Naive thymus-derived CD8-positive, alpha-beta T cell (primary cell): ENCODE results near the gene LCN9. TPM values are rescaled to one million over a fixed set of nuclear protein-coding genes. Genes with fewer than 3 reads are reported as not detected.

Experiments used
- ATAC-seq, 2 donors: fragments of 150-1000 bp; cut with Tn5 transposase in 1 of 2; sonication (Bioruptor Pico), chemical (Tn5 transposase) in 1 of 2; 1 replicate in 1 of 2; 2 replicates in 1 of 2; pipeline ENCODE4 v1.10.0; 2021; ENCODE audit warnings: mild to moderate bottlenecking in 2 of 2, moderate library complexity in 2 of 2
- POLR2A ChIA-PET: fragments of 350-600 bp; sonication (Branson Sonifier 250); formaldehyde crosslinking; loops from one replicate; lab custom pipeline; 2021; ENCODE audit warnings: antibody characterized with exemption; lab: Charles Lee
- DNase-seq, 10 donors: peaks; one replicate each; pipeline versions ENCODE4 v3.0.0 to v3.0.0-alpha.2; 2020 to 2022
- H3K27ac Mint-ChIP-seq, 10 donors: one replicate each; pipeline ENCODE4 v1.8.0; 2020 to 2022; ENCODE audit warnings: mild to moderate bottlenecking in 10 of 10, mixed read lengths in 10 of 10, moderate library complexity in 4 of 10, inconsistent platforms in 1 of 10
- H3K27me3 Mint-ChIP-seq, 5 donors: one replicate each; pipeline ENCODE4 v1.8.0; 2021 to 2022; ENCODE audit warnings: mixed read lengths in 5 of 5
- H3K36me3 Mint-ChIP-seq, 3 donors: one replicate each; pipeline ENCODE4 v1.8.0; 2020 to 2022; ENCODE audit warnings: mixed read lengths in 3 of 3, mild to moderate bottlenecking in 2 of 3, inconsistent platforms in 1 of 3
- H3K4me1 Mint-ChIP-seq, 4 donors: one replicate each; pipeline ENCODE4 v1.8.0; 2021 to 2022; ENCODE audit warnings: mixed read lengths in 4 of 4
- H3K4me3 Mint-ChIP-seq, 10 donors: one replicate each; pipeline ENCODE4 v1.8.0; 2020 to 2022; ENCODE audit warnings: mild to moderate bottlenecking in 10 of 10, mixed read lengths in 10 of 10, moderate library complexity in 6 of 10, inconsistent platforms in 1 of 10
- H3K9me3 Mint-ChIP-seq, 9 donors: one replicate each; pipeline ENCODE4 v1.8.0; 2020 to 2022; ENCODE audit warnings: mixed read lengths in 9 of 9, mild to moderate bottlenecking in 3 of 9, inconsistent platforms in 1 of 9, moderate library complexity in 1 of 9
- polyA plus RNA-seq, 3 donors: library from polyadenylated mRNA; unstranded; fragments of 300-500 nt; fragmentation: Illumina TruSeq; gene quantifications; one replicate each; pipeline ENCODE4 v1.2.3, GENCODE V29; 2021
- total RNA-seq, 8 experiments: library from RNA in 2 of 8; stranded (reverse) in 2 of 8; gene quantifications; one replicate each; pipeline ENCODE4 v1.2.3 and lab custom pipeline; 2021 to 2026

LCN9 gene
- total and polyA plus RNA-seq, 5 experiments from 2014 or later = not detected

DNA sequence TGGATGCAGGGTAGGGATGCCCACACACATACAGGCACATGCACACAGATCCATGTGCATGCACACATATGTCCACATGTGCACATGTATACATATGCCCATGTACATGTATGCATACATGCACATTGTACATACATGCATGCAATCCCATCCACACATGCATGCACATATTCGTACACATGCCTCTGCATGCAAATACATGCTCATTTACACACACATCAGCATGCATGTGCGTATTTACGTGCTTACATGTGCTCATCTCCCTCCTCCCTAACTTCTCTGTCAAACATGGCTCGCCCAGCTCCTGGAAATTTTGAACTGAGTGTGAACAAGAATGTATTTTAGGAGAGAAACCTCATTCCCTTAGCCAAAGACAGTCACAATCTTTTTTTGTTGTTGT, 45.1 kb downstream of the LCN9 start:
- no peak for DNase-seq
- Mint-ChIP-seq H3K27ac (no peak overlapping the region), H3K4me3 (no peak overlapping the region), H3K4me1 (no peaks in the 10 kb centered on the region), H3K9me3 (no peaks in the 10 kb centered on the region), H3K27me3 (peaks cover 2 to 55% (median 11%) of the 10 kb centered on the region in 5 donors), H3K36me3 (no peaks in the 10 kb centered on the region)
- no peak for ATAC-seq
- POLR2A ChIA-PET = no interaction called here

GRCh38 chr9:135711391-135711790, 48.3 kb downstream of the LCN9 start:
- peaks cover 7 to 64% (median 14%) of the 10 kb centered on the region in 5 donors for H3K27me3 Mint-ChIP-seq
- POLR2A ChIA-PET = no interaction called here
- ATAC-seq = no peak

GRCh38 chr9:135711881-135712280, 48.8 kb downstream of the LCN9 start:
- ATAC-seq = no peak
- Mint-ChIP-seq H3K4me3 (peak overlapping the region in 1 of 10 donors; percentile 29), H3K9me3 (no peaks in the 10 kb centered on the region), H3K4me1 (peaks cover 0 to 3% (median 1%) of the 10 kb centered on the region in 4 donors), H3K27ac (no peak overlapping the region), H3K36me3 (peaks cover 0 to 3% (median 0%) of the 10 kb centered on the region in 3 donors), H3K27me3 (peaks cover 10 to 69% (median 19%) of the 10 kb centered on the region in 5 donors)
- no peak for DNase-seq
- POLR2A ChIA-PET = no interaction called here

More at GRCh38 chr9:135711391-135711790, 48.3 kb downstream of the LCN9 start:
- peaks cover 0 to 3% (median 1%) of the 10 kb centered on the region in 4 donors for H3K4me1 Mint-ChIP-seq
- H3K36me3 Mint-ChIP-seq = peaks cover 0 to 3% (median 0%) of the 10 kb centered on the region in 3 donors
- no peak overlapping the region for H3K4me3 Mint-ChIP-seq
- H3K27ac Mint-ChIP-seq = no peak overlapping the region
- H3K9me3 Mint-ChIP-seq = no peaks in the 10 kb centered on the region
- no peak for DNase-seq

DNA sequence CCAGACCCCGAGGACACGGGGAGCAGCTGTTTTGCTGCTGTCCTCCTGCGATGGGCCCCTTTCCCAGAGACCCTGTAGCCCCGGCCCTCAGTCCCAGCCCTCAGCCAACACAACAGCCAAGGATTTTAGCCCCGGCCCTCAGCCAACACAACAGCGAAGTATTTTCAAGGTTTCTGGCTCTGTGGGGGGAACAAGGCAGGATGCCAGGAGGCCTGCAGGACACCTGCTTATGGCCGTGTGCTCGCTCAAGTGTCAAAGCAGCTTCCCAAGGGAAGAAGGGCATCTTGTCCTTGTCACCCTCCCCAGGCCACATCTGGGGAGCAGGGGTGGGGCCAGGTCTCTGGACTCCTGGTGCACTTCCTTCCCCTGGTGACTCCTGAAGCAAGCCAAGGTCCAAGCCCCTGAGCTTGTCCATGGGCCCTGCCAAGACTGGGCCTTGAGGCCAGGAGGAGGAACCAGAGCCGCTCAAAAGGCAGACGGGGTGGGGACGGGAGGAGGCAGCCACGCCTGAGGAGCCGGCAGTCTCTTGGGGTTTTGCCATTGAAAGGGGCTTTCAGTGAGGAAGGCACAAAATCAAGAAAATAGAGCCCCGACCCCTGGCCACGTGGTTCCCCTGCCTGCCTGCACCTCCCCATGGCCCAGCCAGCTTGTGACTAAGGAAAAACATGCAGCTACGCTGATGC, 49.6 kb downstream of the LCN9 start:
- DNase-seq (no peak), ATAC-seq (no peak)
- H3K9me3 Mint-ChIP-seq = no peaks in the 10 kb centered on the region
- peaks cover 12 to 76% (median 25%) of the 10 kb centered on the region in 5 donors for H3K27me3 Mint-ChIP-seq
- H3K4me1 Mint-ChIP-seq = peaks cover 0 to 3% (median 1%) of the 10 kb centered on the region in 4 donors
- H3K4me3 Mint-ChIP-seq = no peak overlapping the region
- POLR2A ChIA-PET = no interaction called here
- H3K36me3 Mint-ChIP-seq = peaks cover 0 to 3% (median 0%) of the 10 kb centered on the region in 3 donors
- H3K27ac Mint-ChIP-seq = no peak overlapping the region

DNA sequence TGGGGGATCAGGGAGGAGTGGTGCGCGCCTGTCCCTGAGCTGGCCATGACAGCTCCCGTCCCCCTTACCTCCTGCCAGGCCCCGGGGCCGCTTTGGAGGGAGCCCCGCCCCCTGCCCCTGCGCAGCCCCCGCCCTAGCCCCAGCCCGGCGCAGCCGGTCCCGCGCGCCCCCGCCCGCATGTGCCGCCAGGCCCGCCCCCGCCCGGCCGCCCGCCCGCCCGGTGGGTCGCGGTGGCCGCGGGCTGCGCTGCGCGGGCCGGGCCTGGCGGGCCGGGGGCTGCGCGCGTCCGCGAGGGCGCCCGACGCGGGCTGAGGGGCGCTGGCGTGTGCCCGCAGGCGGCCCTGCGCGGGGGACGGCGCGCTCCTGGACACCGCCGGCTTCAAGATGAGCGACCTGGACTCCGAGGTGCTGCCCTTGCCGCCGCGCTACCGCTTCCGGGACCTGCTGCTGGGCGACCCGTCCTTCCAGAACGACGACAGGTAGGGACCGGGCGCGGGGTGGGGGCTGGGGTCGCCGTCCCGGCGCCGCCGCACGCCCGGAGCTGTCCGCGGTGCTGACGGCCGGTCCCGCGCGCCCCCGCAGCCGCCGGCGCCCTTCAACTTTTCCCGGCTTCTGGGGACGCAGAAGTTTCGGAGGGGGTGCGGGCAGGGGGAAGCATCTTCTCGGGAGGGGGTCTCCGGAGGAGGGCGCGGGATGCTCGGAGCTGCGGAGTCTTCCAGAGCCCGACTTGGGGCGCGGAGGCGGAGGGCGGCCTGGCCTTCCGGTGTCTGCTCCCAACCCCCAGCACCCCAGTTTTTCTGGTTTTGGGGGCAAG, 51.3 kb downstream of the LCN9 start:
- H3K9me3 Mint-ChIP-seq = no peaks in the 10 kb centered on the region
- DNase-seq (no peak), ATAC-seq (no peak)
- H3K36me3 Mint-ChIP-seq = peaks cover 0 to 3% (median 0%) of the 10 kb centered on the region in 3 donors
- peaks cover 14 to 72% (median 30%) of the 10 kb centered on the region in 5 donors for H3K27me3 Mint-ChIP-seq
- peaks cover 0 to 3% (median 1%) of the 10 kb centered on the region in 4 donors for H3K4me1 Mint-ChIP-seq
- no peak overlapping the region for H3K27ac Mint-ChIP-seq
- POLR2A ChIA-PET = no interaction called here
- H3K4me3 Mint-ChIP-seq = peak overlapping the region in 3 of 10 donors; percentile 29 to 43 (median 32)

DNA sequence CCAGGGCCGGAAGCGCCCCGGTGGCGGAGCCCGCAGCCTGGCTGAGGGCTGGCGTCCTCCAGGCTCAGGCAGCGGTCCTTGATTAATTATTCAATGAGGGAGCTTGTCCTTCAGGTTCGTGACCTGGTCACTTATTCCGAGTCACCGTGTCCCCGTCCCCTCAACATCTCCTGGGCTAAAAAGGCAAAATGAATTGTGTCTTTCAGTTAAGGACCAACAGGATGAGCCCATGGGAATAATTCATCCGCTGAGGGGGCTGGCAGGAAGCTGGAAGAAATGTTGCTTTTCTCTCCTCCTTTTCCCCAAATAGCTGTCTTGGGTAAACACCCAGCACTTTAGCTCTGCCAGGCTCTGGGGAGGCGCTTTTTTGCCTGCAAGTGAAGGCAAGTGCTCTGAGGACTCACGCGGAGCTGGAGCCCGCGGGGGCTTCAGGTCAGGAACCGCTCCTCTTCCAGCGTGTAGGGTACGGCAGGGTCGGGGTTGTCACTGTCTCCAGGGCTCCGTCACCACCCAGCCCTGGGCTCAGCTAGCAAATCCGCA, 52.0 kb downstream of the LCN9 start:
- H3K27ac Mint-ChIP-seq = peak overlapping the region in 1 of 10 donors; percentile 34
- POLR2A ChIA-PET = no interaction called here
- DNase-seq = no peak
- peaks cover 0 to 3% (median 0%) of the 10 kb centered on the region in 3 donors for H3K36me3 Mint-ChIP-seq
- H3K4me1 Mint-ChIP-seq = peaks cover 0 to 3% (median 1%) of the 10 kb centered on the region in 4 donors
- no peak for ATAC-seq
- H3K9me3 Mint-ChIP-seq = no peaks in the 10 kb centered on the region
- H3K27me3 Mint-ChIP-seq = peaks cover 14 to 66% (median 30%) of the 10 kb centered on the region in 5 donors
- peak overlapping the region in 3 of 10 donors; percentile 23 to 43 (median 29) for H3K4me3 Mint-ChIP-seq

DNA sequence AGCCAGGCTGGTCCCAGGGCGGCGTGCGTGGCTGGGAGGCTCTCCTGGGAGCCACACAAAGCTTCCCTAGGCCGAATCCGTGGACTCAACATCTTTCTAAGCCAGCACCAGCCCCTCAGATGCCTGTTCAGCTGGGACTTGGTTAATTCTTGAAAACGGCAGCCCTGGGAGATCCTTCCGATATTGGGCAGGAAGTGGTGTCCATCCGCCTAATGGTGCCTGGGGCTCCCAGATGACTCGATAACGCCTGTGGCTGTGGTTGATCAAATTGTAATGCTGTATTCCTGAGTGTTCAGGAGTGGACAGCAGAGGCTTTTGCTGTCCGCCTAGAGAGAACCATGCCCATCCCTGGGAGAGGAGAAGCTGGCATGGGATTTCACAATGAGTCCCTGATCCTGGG, 52.9 kb downstream of the LCN9 start:
- DNase-seq = no peak
- Mint-ChIP-seq H3K27me3 (peaks cover 14 to 56% (median 30%) of the 10 kb centered on the region in 5 donors), H3K9me3 (no peaks in the 10 kb centered on the region), H3K27ac (no peak overlapping the region), H3K36me3 (peaks cover 0 to 3% (median 0%) of the 10 kb centered on the region in 3 donors), H3K4me3 (no peak overlapping the region), H3K4me1 (peaks cover 0 to 3% (median 1%) of the 10 kb centered on the region in 4 donors)
- POLR2A ChIA-PET = no interaction called here
- no peak for ATAC-seq

Other genes with a start within 250 kb of the LCN9 start
- gene PPP1R26, start 183.5 kb upstream of the LCN9 start, total RNA-seq = under 1 TPM; 0.13 to 0.22 TPM
- gene PPP1R26, start 183.5 kb upstream of the LCN9 start, polyA plus RNA-seq = not detected
- 10 to 100 TPM; 32.6 to 35.7 TPM for gene MRPS2, start 162.6 kb upstream of the LCN9 start, total RNA-seq
- gene MRPS2, start 162.6 kb upstream of the LCN9 start, polyA plus RNA-seq = 10 to 100 TPM; 28.3 to 64.0 (median 45.4) TPM
- not detected for gene LCN1, start 141.9 kb upstream of the LCN9 start, total RNA-seq
- gene LCN1, start 141.9 kb upstream of the LCN9 start, polyA plus RNA-seq = not detected
- gene OBP2A, start 117.2 kb upstream of the LCN9 start, total RNA-seq = not detected
- not detected for gene OBP2A, start 117.2 kb upstream of the LCN9 start, polyA plus RNA-seq
- gene PAEP, start 101.6 kb upstream of the LCN9 start, total RNA-seq = not detected
- not detected for gene PAEP, start 101.6 kb upstream of the LCN9 start, polyA plus RNA-seq
- not detected for gene GLT6D1, start 23.8 kb upstream of the LCN9 start, total RNA-seq
- not detected for gene GLT6D1, start 23.8 kb upstream of the LCN9 start, polyA plus RNA-seq
- not detected for gene SOHLH1, start 36.2 kb downstream of the LCN9 start, total RNA-seq
- not detected for gene SOHLH1, start 36.2 kb downstream of the LCN9 start, polyA plus RNA-seq
- not detected for gene KCNT1, start 38.9 kb downstream of the LCN9 start, total RNA-seq
- not detected for gene KCNT1, start 38.9 kb downstream of the LCN9 start, polyA plus RNA-seq
- 10 to 100 TPM; 26.9 to 32.0 TPM for gene CAMSAP1, start 244.2 kb downstream of the LCN9 start, total RNA-seq
- 1 to 10 TPM in 2 of 3 donors, under 1 TPM in 1; 0.61 to 2.4 (median 1.1) TPM for gene CAMSAP1, start 244.2 kb downstream of the LCN9 start, polyA plus RNA-seq